ENCODE measurements around the gene TRIM67. TPM values are rescaled to one million over a fixed set of nuclear protein-coding genes. Genes with fewer than 3 reads are reported as not detected.
"Not testable (repeated sequence)": the region's sequence is repeated elsewhere in the genome, so short reads cannot be mapped to it uniquely, and the experiment has no call there.

TRIM67 gene
- total RNA-seq: not detected in 2 replicates

GRCh38 chr1:231161667-231162296 lies at the start of gene TRIM67:
Gene TRIM67, plus strand, starts transcription at chr1:231162058. Its CDS starts 912 bp downstream, at chr1:231162970.
- intact Hi-C loops (cut with micrococcal nuclease): no loop called here

- intact Hi-C loops (cut with micrococcal nuclease): no loop called here
Observed at GRCh38 chr1:231116738-231117137, 45.1 kb upstream of the TRIM67 start.

GRCh38 chr1:231118704-231119453 lies 43.0 kb upstream of the TRIM67 start:
- intact Hi-C loops (cut with micrococcal nuclease): no loop called here

- intact Hi-C loops (cut with micrococcal nuclease): no loop called here
Observed at GRCh38 chr1:231121533-231121932, 40.3 kb upstream of the TRIM67 start.

- intact Hi-C loops (cut with micrococcal nuclease): no loop called here
Observed at GRCh38 chr1:231122143-231122542, 39.7 kb upstream of the TRIM67 start.

GRCh38 chr1:231124746-231125145 lies 37.1 kb upstream of the TRIM67 start:
- intact Hi-C loops (cut with micrococcal nuclease): no loop called here

- intact Hi-C loops (cut with micrococcal nuclease): no loop called here
Observed at GRCh38 chr1:231125972-231126580, 35.8 kb upstream of the TRIM67 start.

- intact Hi-C loops (cut with micrococcal nuclease): not testable (repeated sequence)
Observed at GRCh38 chr1:231127106-231127505, 34.8 kb upstream of the TRIM67 start.

GRCh38 chr1:231128471-231128870 lies 33.4 kb upstream of the TRIM67 start:
- intact Hi-C loops (cut with micrococcal nuclease): not testable (repeated sequence)

GRCh38 chr1:231130544-231130943 lies 31.3 kb upstream of the TRIM67 start:
- intact Hi-C loops (cut with micrococcal nuclease): no loop called here

GRCh38 chr1:231132591-231132990 lies 29.3 kb upstream of the TRIM67 start:
- intact Hi-C loops (cut with micrococcal nuclease): not testable (repeated sequence)

GRCh38 chr1:231134624-231135023 lies 27.2 kb upstream of the TRIM67 start:
- intact Hi-C loops (cut with micrococcal nuclease): no loop called here

GRCh38 chr1:231138236-231138635 lies 23.6 kb upstream of the TRIM67 start:
- intact Hi-C loops (cut with micrococcal nuclease): no loop called here

- intact Hi-C loops (cut with micrococcal nuclease): no loop called here
Observed at GRCh38 chr1:231139125-231139649, 22.7 kb upstream of the TRIM67 start.

GRCh38 chr1:231139659-231140654 lies 21.9 kb upstream of the TRIM67 start:
- intact Hi-C loops (cut with micrococcal nuclease): no loop called here

GRCh38 chr1:231144416-231145193 lies 17.3 kb upstream of the TRIM67 start:
- intact Hi-C loops (cut with micrococcal nuclease): no loop called here

GRCh38 chr1:231147896-231148295 lies 14.0 kb upstream of the TRIM67 start:
- intact Hi-C loops (cut with micrococcal nuclease): no loop called here

GRCh38 chr1:231151811-231152210 lies 10.0 kb upstream of the TRIM67 start:
- intact Hi-C loops (cut with micrococcal nuclease): no loop called here

- intact Hi-C loops (cut with micrococcal nuclease): no loop called here
Observed at GRCh38 chr1:231153726-231154125, 8.1 kb upstream of the TRIM67 start.

- intact Hi-C loops (cut with micrococcal nuclease): no loop called here
Observed at GRCh38 chr1:231155808-231156207, 6.0 kb upstream of the TRIM67 start.

All from T-helper 1 cell treated with Interleukin-12 subunit alpha and Interleukin-12 subunit beta and Interleukin-4 antibody, amounts not matched to agents 30 ng/mL and 1 ng/mL, for 36 hours (primary cell).